Hematopoietic multipotent progenitor cell treated with erythropoietin and hydrocortisone succinate and interleukin-3 and kit ligand, for 8 days (in vitro differentiated cells): Measurements from ENCODE around the gene DISP3.

Experiments used
- DNase-seq: peaks from one replicate; pipeline ENCODE4 v3.0.0-alpha.2; 2015

The DISP3 gene

DNA sequence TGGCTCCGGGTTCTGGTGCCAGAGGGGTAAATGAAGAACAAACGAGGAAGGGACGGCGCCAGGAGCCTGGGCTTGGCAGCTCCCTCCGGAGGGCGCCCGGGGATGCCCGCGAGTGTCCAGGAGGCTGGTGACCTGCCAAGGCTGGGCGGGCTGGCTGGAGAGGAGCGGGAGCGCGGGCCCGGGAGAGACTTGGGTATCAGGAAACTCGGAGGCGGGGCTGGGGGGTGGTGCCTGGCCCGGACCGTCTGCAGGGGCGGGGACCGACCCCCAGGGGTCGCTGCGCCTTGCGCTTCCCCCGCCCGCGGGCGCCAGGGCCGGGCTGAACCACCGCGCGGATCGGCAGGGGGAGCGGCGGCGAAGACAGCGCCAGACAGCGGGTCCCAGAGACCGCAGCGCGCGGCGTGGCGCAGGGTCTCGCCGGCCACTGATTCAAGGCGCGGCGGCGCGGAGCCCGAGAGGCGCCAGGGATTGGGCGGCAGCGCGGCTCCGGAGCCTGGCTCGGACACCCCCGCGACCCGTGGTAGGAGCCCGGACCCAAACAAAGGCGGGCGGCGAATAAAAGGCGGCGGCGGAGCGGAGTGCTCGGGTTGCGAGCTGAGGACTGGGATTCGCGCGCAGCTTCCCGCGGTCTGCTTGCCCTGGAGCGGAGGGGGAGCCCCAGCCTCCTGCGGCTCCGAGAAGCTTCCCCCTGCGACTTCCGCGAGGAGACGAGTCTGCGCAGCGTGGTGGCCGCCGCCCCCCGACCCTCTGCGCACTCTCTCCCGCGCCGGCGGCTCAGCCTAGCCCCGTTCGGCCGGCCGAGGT lies at the start of gene DISP3:
Gene DISP3 (plus strand): TSS at position 585 of the 804 bp plus-strand sequence. CDS start 21,838 bp downstream, outside the sequence.
- peak; percentile 68 for DNase-seq

GRCh38 chr1:11429226-11429625 lies 49.7 kb upstream of the DISP3 start:
- no peak for DNase-seq

DNA sequence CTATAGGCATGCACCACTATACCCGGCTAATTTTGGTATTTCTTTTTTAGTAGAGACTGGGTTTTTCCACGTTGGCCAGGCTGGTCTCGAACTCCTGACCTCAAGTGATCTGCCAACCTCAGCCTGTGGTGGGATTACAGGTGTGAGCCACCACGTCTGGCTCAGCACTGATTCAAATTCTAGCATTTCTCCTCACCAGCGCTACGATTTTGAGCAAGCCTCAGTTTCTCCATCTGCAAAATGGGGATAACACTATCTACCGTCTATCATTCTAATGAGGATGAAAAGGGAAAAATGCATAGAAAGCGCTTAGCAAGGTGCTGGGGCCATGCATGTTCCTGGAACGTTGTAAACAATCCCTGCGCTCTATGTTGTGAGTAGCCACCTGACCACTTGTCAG lies 49.0 kb upstream of the DISP3 start:
- no peak for DNase-seq

GRCh38 chr1:11431941-11432507 lies 46.9 kb upstream of the DISP3 start:
- DNase-seq: no peak

- no peak for DNase-seq
Observed at GRCh38 chr1:11432526-11432925, 46.4 kb upstream of the DISP3 start.

DNA sequence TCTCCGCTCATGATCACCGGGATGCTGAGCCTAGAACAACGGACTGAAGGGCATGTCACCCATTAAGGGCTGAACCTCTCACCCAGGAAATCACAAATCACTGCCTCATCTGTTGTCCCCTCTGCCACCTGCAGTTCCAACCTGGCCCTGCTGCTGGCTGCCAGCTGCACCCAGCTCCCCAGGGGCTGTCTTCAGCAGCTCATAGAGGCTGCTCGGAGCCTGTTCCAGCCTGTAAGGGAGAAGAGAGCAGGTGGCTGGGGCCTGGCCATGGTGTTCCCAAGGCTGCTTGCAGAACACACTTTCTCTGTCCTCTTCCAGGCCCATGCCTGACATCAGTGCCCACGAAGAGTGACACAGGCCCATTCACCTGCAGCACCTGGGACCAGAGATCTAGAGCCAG lies 44.5 kb upstream of the DISP3 start:
- no peak for DNase-seq

GRCh38 chr1:11434926-11435325 lies 44.0 kb upstream of the DISP3 start:
- no peak for DNase-seq

GRCh38 chr1:11438996-11439395 lies 40.0 kb upstream of the DISP3 start:
- no peak for DNase-seq

- DNase-seq: no peak
Observed at GRCh38 chr1:11441211-11441952, 37.6 kb upstream of the DISP3 start.

- no peak for DNase-seq
Observed at GRCh38 chr1:11443043-11443442, 35.9 kb upstream of the DISP3 start.

DNA sequence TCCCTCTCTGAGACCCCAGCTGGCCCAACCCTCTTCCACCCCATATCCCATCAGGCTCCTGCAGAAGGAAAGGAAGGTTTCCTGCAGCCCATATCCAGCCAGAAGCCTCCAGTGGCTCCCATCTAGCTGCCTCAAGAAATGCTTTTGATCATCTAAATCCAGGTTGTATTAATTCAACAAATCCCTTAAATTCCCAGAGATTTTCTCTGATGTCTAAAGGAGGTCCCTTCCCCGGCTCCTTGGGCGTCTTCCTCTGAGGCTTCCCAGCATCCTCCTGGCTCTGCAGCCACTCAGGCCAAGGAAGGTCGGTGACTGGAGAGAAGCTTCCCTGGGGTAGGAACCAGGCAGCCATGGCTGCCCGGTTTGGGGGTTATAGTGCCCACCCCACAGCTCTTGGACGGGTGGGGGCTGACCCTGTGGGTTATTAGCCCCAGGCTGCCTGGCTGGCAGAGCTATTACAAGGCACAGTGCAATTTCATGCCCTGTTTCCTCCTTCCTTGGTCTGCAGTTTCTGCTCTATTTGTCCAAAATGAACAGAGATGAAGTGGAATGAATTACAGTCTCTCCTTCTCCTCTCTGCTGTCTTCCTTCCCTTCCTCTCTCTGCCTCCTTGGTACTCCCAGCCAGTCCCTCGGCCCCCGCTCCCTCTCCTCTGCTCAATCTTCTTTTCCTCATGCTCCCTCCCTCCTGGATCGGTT lies 34.8 kb upstream of the DISP3 start:
- DNase-seq: no peak

DNA sequence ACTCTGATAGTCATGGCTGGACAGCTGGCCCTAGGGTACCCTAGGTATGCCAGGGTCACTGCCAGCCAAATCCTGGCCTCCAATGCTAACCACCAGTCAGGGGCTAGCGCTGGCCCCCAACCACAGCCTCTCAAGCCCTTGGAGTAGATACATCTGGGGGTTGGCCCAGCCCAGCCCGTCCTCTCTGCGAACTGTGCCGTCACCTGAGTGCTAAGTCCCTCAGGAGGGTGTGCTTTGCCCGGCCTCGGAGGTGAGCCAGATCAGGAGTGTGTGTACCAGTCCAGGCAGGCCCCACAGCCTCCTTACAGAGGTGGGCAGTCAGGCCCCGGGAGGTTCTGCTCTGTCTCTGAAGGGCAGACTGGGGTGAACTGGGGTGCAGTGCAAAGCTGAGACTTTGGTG lies 34.0 kb upstream of the DISP3 start:
- DNase-seq: no peak

- no peak for DNase-seq
Observed at GRCh38 chr1:11447903-11448302, 31.1 kb upstream of the DISP3 start.

GRCh38 chr1:11448373-11449099 lies 30.4 kb upstream of the DISP3 start:
- no peak for DNase-seq

DNA sequence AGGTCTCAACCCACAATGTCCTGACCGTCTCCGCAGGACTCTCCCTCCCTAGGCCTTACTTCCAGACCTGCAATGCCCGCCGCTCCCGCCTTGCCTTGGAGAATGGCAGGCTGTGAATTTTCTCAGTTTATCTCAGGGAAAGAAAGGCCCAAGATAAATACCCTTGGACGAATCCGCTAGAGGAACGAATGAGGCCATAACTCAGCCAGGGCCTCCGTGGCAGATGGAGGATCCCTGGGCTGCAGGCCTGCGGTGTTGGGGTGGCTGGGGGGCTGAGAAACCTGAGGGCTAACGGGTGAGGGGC lies 29.9 kb upstream of the DISP3 start:
- DNase-seq: no peak

DNA sequence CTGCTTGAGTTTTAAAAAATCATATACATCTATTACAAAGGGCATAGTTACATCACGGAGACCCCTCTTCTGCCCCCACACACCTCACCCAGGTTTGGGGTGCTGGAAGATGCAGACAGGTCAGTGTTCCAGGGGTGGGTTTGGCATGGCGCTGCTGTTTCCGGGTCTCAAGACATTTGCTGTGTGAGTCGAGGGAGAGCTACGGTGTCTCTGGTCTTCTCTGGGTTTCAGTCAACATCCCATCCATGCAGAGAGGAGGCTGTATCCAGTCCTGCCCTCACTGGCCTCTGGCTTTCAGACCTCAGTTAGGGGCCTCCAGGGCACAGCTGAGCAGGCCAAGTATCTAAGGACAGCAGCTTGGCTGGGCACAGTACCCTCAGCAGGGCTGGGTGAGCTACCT lies 28.6 kb upstream of the DISP3 start:
- no peak for DNase-seq

GRCh38 chr1:11453742-11454491 lies 25.0 kb upstream of the DISP3 start:
- DNase-seq: no peak

DNA sequence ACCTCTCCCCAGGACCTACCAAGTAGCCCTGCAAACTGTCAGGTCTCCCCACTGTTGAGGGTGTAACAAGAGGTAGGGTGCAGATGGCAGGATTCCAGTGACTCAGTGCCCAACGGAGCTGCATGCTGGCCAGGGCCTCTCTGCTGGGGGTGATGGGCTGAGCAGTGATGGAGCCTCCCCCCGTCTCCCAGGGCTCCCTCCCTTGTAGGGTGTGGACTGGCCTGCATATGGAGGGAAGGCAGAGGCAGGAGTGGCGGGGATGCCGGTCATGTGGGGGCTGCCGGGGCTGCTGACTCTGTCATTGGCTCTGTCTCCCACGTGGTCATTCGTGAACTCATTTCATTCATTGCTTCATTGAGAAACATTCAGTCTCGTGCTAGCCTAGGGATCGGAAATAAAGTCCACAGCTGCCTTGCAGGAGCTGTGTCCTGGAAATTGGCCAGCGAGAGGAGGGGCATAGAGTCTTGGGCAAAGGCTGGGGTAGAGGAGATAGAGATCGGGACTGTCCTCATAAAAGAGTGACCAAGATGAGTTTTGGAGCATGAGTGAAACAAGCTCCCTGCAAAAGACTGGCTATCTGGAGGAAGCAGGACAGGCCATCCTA lies 22.9 kb upstream of the DISP3 start:
- DNase-seq: no peak

GRCh38 chr1:11456965-11457364 lies 22.0 kb upstream of the DISP3 start:
- no peak for DNase-seq

GRCh38 chr1:11458811-11459275 lies 20.1 kb upstream of the DISP3 start:
- peak; percentile 6 for DNase-seq

- no peak for DNase-seq
Observed at GRCh38 chr1:11461531-11462137, 17.3 kb upstream of the DISP3 start.
